Activated CD4-positive, alpha-beta T cell treated with anti-CD3 and anti-CD28 coated beads for 48 hours (primary cell): ENCODE data around the gene THSD7B.
"Not testable (repeated sequence)": the region's sequence is repeated elsewhere in the genome, so short reads cannot be mapped to it uniquely, and the experiment has no call there.

ENCODE experiments used
- DNase-seq: peaks from one replicate; pipeline ENCODE4 v3.0.0-alpha.2; 2020

The THSD7B gene

DNA sequence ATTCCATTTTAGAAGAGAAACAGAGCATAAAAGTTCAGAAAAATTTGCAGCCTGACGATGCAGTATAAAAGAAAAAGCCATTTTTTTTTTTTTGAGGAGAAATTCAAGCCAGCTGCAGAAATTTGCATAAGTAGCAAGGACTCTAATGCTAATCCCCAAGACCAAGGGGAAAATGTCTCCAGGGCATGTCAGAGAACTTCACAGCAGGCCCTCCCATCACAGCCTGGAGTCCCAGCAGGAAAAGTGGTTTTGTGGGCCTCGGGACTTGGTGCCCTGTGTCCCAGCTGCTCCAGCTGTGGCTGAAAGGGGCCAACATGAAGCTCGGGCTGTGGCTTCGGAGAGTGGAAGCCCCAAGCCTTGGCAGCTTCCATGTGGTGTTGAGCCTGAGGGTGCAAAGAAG lies 873.6 kb downstream of the THSD7B start:
- no peak for DNase-seq

DNA sequence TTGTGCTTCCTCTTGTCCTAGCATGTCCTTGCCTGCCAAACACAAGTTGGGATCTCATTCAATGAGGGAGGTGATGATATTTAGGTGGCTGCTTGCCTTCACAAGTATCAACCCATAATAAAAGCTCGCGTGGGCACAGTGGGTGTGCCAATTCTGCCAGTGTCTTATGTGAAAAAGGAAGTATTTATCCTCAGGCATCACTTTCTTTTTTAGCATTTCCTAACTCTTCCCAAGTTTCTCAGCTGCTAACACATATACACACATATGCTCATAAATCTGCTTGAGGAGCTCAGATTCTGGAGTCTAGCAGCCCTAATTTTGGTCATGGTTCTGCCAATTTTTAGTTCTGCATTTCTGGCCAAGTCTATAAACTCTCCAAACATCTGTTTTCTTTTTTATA lies 879.4 kb downstream of the THSD7B start:
- no peak for DNase-seq

DNA sequence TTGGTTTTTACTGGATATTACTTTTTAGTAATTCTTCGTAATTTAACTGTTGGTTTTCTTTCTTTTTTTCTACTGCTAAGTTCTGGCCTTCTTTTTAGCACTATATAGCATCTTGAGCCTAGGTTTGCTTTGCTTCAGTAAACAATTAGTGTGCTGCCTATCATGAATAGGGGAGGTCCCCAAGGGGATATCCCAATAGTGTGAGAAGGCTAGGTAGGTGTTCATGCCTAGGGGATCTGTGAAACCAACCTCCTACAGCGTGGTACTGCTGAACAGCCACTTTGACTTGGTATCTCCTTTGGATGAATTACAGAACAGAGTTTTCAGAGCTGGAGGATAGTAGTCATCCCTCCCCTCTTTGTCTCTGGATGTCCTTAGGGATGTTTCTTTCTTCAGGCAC lies 888.7 kb downstream of the THSD7B start:
- DNase-seq = no peak

DNA sequence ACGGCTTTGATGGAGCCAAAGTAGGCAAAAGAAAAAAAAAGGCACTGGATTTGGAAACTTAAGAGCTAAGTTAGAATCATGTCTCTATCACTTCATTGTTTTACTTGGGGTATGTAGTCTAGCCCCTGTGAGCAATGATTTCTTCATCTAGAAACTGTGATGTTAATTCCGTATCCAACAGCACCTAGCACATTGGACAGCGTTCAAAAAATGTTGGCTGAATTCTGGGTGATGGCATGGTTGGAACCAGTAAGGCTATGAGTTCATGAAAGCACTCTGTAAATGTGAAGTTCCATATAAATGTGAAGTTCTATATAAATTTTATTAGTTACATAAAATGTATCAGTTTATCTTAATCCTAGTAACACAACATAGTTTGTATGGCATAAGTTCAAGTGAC lies 890.5 kb downstream of the THSD7B start:
- DNase-seq = no peak

DNA sequence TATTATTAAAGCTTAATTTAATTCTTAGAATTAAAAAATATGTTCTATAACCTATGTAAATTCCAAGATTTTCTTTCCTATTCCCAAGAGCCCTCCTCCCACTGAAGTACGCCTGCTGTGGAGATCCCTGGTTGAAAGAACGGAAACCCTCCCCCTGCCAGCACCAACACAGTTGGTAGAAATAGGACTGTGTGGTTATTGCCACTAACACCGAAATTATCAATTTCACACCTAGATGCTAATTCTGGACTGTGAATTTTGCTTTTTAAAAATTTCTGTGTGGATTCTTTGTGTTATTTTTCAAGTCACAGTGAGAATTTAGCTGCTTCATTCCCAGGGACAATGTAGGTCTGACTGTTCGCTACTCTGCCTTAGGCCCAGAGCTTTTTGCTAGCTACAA lies 893.1 kb downstream of the THSD7B start:
- DNase-seq = no peak

DNA sequence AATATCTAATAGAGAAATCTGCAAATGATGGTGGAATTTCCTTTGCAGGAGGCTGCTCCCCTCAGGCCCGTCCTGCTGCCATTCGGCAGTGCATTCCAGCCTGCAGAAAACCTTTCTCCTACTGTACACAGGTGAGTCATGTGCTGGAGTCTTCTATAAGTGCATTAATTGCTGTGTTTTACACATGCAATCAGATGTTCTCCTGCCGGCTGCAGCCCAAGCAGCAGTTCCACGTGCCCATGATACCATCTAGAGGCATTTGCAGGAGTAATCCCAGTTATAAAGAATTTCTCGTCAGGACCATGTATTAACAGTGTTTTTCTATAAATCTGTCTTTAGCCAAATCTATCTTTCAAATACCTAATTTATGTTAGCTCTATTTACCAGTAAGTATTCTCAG lies 894.3 kb downstream of the THSD7B start:
- DNase-seq = no peak

DNA sequence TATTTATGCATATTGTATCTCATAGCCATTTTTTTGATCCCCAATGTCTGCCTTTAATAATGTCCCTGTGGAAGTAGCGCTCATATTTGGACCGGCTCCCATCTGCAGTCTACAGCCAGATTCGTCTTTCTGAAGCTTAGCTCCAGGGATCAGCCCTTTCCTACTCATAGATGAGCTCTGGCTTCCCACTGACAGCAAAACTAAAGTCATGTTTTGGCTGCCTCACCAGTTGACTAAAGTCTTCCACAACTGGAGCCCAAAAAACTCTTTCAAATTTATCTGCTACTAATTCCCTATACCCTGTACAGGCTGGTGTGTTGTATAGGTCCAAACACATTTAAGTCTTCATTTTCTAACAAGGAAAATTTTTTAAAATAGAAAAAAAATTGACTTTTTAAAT lies 904.8 kb downstream of the THSD7B start:
- no peak for DNase-seq

DNA sequence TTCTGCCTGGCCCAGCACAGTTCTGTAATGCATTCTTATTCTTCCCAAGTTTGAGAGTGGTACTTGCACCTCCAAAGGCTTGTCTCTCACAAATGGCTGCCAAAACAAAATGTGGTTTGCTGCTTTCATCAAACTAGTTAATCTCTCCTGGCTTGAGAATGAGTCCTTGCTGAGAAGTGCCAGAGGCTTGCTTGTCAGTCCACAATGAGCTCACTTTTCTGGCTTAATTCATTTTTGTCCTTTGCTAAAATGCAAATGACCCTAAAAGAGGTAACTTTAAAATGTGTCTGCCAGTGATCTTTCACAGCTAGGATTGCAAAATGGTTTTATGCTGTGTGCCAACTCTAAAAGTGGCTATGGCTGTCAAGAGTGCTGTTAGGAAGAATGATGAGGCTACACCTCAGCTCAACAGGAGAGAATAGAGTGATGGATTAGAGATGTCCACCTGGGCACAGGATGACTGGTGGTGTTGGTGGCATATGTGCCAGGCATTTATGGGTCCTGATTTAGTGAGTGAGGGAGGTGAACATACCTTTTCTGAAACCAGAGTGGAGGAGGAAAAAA lies 907.7 kb downstream of the THSD7B start:
- no peak for DNase-seq

DNA sequence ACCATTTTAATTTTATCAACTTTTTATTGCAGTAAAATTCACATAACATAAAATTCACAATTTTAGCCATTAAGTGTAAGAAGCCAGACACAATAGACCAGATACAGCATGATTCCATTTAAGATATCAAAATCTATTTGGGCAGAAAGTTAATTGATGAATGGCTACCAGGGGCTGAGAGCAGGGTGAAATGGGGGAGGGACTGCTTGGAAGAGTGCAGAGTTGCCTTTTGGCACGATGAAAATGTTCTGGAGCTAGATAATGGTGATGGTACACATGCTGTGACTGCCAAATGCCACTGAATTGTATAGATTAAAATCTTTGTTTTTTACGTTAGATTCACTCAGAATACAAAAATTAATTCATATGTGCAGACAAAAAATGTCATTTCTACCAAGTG lies 909.6 kb downstream of the THSD7B start:
- DNase-seq = no peak

DNA sequence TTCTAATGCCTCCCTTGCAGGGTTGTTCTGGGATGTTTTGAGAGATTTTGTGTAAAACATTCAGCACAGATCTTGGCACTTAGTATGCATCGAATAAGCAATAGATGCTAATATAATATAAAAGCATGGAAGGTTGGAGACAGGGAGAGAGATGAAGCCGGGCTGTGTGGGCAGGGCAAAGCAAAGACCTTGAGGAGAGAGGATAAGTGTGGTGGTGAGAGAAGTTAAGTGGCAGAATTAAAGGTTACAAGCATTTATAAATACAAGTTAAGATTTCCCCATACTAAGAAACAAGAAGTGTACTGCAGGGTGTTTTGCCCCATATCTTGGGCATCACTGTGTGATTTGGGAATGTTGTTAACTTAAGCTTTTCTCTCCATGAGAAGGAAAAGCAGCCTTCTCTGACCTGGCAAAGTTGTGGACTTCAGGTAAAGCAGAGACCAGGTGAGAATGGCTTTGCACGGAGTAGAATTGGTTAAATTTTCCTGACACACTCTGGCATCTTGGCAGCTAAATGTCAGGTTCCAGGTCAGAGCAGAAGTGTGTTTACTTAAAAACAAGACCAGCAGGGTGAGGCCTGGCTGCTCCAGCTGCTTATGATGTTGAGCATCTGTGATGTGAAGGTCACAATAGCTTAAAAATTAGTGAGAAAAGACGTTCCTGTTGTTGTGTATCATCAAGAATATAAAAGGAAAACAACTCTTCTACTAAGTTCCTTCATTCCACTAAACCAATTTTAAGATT lies 910.4 kb downstream of the THSD7B start:
- DNase-seq = no peak

DNA sequence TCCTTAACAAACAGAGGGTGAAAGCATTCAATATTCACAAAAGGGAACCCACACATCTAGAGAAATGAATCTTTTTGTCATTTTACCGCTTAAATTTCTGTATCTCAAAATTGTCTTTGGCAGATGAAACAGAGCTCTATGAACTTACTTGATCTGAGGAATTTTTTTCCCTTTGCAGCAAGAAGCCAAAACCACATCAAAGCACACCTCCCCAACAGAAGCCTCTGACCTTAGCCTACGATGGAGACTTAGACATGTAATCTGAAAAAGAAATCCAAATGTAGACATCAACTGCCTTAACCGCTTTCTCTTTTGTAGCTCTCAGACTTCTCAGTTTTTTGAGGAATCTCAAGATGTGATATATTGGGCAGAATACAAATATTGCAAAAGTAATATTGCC lies 911.0 kb downstream of the THSD7B start:
- no peak for DNase-seq

DNA sequence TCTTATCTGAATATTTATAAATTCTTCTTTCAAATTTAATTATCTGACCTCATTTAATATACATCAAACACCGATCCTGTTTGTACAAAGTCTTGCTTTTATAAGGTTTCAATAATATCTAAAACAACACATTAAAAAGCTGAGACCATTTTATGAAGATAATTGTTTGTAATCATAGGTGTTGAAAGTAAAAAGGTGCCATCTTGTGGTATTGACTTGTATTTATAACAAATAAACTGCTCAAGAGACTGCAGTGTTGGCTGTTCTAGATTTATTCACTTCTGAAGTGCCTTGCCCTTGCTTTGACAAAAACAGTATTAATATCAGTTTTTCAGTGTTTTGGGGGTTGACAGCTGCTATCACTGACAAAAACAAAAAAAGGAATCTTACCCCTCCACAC lies 912.1 kb downstream of the THSD7B start:
- DNase-seq = no peak

DNA sequence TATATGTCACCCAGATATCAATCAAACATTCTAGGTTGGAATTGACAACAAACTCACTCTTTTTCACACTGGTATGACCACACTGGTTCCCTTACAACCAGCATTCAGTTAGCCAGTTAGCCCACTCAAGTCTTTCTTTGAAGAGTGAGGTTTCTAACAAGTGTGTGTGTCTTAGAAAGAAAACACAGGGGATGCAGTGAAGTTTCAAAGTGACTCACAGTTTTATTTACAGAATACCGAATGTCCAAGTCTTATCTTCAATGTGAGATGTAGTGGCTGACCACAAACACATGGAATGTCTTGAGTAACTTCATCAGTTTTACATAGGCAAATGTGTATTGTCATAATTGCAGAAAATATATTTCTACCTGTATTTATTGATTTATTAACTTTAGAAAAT lies 924.2 kb downstream of the THSD7B start:
- no peak for DNase-seq

DNA sequence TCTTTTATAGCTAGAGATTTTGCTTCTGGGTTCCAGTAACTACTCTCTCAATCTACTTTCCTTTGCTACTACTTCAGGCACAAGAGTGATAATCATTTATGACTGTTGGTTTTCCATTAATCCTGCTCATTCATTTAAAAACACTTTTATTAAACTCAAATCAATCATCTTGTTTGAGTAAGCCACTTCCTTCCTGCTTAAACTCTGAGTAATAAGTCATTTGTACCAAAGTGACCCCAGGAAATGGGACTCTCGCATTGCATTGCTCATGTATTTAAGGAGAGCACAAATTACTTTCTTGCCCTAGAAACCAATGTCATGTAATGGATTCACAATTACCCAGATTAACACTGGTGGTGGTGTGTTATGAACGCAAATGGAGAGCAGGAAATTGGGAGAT lies 928.2 kb downstream of the THSD7B start:
- DNase-seq = no peak

DNA sequence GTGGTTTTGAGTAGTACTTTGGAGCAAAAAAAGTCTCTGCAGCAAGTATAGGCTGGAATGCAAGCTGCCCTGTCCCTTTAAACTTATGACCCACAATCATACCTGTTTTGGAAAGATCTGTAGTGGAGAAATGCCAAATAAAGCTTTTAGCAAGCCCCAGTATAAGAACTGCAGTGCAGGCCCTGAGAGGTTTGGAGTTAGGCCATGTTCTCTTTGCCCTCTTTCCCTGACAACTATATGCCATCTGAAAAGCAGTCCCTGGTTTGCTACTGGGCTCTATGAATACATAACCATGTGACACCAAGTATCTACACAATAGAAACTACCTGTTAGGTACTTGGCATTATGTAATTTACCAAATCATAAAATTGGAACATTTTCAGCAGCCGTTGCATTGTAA lies 931.6 kb downstream of the THSD7B start:
- DNase-seq = no peak

DNA sequence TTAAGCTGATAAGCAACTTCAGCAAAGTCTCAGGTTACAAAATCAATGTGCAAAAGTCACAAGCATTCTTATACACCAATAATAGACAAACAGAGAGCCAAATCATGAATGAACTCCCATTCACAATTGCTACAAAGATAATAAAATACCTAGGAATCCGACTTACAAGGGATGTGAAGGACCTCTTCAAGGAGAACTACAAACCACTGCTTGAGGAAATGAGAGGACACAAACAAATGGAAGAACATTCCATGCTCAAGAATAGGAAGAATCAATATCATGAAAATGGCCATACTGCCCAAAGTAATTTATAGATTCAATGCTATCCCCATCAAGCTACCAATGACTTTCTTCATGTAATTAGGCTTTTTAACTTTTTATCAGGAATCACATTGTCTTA lies 934.9 kb downstream of the THSD7B start:
- DNase-seq = not testable (repeated sequence)

DNA sequence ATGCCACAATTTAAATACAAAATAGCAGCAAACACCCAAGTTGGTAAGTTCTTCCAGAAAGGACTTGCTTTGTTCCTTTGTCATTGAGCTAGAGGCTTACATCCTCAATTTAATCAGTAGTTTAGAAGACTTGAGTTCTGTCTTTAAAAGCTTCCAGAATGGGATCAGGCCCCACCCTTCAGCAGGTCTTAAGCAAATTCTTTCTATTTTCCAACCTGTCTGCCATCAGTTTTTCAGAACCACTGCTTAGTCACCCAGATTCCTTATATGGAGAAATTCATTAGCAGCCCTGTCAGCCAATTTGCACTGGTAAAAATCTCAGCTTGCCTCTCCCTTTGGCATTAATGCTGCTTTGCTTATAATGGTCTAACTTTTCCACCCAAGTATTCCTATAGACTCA lies 935.3 kb downstream of the THSD7B start:
- DNase-seq = no peak

DNA sequence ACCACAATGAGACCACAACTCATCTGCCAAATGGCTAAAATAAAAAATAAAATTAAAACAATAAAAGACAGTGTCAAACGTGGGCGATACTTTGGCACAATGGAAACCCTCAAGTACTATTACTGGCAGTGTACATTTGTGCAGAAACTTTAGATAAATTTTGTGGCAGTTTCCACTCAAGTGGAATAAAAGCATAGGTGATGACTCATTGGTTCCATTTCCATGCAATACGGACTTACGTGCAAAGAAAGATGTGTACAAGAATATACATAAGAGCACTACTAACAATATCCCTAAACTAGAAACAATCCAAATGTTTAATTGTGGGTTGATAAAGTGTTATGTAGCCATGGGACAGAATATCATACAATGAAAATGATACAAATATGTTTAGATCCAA lies 940.0 kb downstream of the THSD7B start:
- DNase-seq = no peak

DNA sequence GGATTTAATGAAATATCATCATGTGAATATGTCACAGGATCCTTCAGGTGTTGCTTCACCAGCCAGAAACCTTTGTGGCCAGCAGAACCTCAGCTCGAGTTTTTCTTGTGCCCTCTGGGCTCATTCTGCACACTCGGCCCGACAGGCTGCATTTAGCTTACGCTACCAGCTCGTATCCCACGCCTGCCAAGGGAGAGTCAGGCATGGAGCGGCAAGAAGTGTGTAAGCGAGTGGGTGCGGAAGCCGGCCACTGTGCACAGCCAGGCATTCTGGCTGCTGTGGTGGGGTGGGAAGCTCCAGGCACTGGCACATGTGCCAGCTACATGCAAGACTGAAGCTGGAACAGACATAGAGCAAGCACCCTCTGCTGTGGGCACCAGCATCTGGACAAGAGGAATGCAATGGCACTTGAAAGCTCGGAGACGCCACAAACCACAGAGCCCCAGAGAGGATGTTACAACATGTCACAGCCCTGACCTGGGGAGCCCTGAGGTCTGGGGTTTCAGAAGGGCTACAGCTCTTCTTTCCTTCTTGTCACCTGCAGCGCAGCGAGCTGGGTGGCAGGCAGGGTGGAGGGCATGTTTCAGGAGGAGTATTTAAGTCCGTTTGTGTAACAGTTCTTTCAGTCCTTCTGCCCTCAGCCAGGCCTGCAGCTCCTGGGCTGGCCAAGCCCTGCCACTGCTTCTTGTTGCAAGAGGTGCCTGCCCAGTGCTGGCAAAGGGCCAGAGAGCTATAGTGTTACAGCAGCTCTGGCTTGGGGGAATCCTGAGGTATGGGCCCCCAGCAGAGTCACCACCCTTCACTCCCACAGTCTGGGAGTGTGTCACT lies 941.7 kb downstream of the THSD7B start:
- no peak for DNase-seq

DNA sequence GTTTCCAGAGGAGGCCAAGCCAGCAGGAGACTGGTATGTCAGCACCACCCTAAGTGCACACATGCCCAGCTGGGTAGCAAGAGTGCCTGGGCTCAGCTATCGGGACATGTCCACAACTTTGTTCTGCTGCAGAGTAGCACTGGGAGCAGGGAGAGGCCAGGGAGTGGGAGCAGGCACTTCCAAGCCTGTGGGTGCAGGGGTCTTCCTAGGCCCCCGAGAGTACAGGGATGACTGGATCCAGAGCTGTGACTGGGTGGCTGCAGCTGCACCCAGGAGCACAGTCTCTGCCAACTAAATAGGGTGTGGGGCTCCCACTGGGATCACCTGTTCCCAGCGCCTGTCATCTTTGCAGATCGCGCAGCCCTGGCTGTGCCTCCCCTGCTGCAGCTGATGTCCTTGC lies 943.0 kb downstream of the THSD7B start:
- no peak for DNase-seq

DNA sequence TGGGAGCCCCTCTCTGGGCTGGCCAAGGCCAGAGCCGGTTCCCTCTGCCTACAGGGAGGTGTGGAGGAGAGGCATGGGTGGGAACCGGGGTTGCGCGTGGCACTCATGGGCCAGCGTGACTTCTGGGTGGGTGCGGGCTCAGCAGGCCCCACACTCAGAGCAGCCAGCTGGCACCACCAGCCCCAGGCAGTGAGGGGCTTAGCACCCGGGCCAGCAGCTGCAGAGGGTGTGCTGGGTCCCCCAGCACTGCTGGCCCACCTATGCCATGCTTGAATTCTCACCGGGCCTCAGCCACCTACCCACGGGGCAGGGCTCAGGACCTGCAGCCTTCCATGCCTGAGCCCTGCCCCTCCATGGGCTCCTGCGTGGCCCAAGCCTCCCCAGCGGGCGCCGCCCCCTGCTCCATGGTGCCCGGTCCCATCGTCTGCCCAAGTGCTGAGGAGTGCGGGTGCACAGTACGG lies 950.4 kb downstream of the THSD7B start:
- DNase-seq = no peak

DNA sequence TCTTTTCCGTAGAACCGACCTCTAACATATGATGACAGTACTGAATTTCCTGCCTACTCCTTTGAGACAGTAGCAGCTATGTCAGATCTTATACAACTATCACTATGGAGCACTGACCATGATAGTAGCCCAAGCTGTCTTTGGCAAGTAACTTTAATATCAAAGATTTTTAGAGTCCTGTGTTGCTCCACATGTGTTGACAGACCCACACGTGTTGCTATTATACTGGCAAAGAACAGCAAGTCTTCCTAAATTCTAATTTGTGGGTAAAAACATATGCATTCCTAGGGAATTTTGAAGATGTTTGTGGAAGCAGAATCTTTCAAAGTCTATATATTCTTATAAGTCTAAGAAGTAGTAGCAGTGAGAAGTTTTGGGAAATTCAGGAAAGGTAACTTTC lies 953.4 kb downstream of the THSD7B start:
- no peak for DNase-seq

DNA sequence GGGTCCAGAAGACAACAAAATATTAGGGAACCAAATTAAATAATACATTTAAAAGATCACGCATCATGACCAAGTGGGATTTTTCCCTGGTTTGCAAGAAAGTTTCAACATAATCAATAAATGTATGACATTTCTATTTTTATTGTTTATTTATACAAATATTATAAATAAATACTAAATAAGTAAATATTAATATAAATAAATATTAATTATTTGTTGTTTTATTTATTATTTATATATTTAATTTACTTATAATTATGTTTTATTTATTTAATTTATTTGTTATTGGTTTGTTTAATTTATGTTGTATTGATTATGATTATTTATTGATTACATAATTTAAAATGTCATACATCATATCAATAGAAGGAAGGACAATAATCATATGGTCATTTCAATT lies 956.4 kb downstream of the THSD7B start:
- no peak for DNase-seq

DNA sequence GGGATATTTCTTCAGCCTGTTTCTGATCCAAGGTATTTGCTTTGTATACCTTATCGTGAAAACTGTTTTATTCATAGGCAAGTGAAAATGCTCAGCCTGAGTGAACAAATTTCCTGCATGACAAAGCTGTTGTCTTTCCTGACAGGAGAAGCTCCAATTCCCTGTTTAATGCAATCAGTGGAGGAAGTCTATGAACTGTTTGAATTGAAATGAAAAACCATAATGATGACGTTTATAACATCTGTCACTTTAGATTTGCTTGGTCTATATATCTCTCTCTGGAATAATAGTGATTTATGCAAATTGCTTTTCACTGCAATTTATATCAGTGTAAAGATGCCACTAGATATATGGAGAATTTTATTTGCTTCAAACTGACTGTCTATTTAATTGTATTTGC lies 959.6 kb downstream of the THSD7B start:
- DNase-seq = no peak
